HG02884 (cell line): Measurements from ENCODE around the gene TMEM212.

Experiments
- ATAC-seq: cut with Tn5 transposase; IDR thresholded peaks from one replicate; pipeline ENCODE4 v1.9.1; 2021; ENCODE audit warnings: mild to moderate bottlenecking, moderate library complexity; ENCODE audit not compliant: unreplicated experiment

TMEM212 gene

DNA sequence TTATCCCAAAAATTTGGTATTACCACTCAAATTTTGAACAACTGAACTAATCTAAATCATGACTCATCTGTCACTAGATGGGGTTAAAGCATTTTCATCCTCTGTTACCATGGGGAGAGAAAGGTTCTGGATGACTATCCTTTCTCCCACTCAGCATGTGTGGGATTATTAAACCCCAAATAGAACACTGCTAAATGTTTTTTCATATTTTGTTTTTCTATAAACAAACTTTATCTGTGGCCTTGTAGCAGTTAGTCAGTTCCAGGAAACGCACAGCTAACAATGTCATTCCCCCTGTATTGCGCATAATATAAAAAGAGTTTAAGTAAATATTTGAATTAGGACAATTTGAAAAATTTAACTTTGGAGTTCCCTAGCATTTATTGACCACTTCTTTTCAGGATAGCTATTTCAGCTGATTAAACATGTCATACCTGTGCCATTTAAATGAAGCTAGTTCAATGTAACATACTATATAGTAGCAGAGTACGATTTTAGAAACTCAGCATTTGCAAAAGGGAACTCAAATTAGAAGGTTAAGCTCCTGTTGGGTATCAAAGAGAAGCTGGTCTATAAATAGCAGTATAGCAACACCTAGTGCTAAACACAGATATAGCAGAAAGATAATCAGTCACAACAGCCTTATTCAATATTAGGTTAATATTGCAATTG lies 9.2 kb upstream of the TMEM212 start:
- ATAC-seq: no peak

DNA sequence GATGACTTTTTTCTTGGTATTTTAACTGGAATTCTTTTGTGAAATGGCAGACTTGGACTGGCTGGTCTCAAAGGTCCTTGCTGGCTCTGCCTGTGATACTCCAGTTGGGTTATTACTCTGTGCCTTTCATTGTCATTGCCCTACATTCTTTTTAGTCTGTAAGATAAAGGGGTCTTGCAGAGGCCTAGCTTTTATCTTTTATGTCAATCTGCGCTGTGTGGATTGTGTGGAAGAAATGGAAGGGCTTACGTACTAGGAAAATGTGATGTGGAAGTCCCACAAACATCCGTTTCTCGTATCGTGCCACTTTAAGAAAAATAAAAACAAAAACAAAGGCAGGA lies 8.7 kb upstream of the TMEM212 start:
- no peak for ATAC-seq

- ATAC-seq: no peak
Measured at GRCh38 chr3:171835116-171835515, 8.0 kb upstream of the TMEM212 start.

DNA sequence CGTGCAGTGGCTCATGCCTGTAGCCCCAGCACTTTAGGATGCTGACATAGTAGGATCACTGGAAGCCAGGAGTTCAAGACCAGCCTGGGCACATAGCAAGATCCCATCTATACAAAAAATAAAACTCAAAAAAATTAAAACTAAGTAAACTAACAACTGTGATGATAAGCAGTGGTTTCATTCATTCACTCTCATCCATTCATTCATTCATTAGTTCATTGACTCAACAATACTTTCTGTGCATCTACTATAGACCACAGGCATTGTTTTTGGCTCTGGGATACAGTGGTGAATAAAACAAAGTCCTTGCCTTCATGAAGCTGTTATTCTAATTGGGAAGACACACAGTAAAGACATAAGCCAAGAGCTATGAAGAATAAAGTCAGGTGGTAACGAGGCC lies 7.5 kb upstream of the TMEM212 start:
- ATAC-seq: no peak

- no peak for ATAC-seq
Measured at GRCh38 chr3:171836855-171837254, 6.3 kb upstream of the TMEM212 start.

GRCh38 chr3:171837698-171838097 lies 5.5 kb upstream of the TMEM212 start:
- no peak for ATAC-seq

- ATAC-seq: no peak
Measured at GRCh38 chr3:171838218-171838720, 4.9 kb upstream of the TMEM212 start.

DNA sequence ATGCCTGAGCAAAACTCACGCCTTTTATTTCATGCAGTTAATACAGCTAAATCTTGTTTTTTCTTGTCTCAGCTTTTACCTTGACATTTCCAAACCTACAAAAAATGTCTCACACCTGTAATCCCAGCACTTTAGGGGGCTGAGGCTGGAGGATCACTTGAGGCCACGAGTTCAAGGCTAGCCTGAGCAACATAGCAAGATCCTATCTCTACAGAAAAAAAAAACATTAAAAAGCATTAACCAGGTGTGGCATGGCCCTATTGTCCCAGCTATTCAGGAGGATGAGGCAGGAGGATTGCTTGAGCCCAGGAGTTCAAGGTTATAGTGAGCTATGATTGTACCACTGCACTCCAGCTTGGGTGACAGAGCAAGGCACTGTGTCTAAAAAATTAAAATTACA lies 3.9 kb upstream of the TMEM212 start:
- no peak for ATAC-seq

DNA sequence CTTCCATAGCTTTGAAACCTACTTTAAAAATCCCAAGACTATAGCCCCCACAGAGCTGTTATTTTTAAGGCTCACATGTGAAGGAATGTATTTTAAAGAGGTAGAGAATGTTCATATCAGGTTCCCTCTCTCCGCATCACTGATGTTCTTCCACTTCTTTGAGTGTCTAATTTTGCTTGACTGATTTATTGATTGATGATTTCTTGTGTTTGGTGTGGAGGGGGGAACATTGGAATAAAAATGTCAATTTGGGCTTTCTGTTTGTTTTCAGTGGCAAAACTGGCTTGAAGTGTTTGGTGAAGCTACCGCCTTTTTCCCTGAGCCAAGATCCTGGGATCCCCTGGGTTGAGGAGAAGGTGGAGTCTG lies 2.7 kb upstream of the TMEM212 start:
- ATAC-seq: no peak

DNA sequence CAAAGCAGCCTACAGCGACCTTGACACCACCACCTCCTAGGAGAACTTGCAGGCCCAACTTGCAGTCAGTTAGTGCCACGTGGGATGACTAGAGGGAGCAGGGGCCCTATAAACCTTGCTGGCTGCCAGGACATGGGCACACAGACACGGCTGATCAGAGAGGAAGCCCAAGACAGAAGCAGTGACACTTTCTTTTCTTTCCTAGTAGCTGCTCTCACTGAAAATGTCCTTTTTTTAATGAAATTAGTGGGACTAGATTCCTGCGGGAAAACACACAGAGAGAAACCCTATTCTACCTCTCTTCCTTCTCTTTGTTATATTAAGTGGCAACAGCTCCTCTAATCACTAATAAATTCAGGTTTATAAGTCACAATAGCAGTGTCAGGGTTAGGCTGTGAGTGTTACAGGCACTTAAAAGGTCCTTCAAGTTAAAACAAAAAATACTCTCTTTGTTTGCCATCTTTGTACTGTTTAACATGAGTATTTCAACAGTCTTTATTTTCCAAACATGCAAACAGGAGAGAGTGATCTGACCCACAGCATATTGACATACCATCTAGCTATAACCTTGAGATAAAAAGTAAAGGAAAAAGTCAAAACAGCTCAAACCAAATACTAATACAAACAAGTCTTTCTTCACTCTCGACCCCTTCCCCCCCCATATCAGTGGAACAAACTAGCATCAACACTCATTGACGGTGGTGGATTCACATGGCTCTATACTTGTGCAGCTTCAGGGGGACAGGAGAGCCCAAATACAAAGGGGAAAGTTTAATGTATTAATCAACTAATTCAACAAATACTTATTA lies 2.1 kb upstream of the TMEM212 start:
- no peak for ATAC-seq

DNA sequence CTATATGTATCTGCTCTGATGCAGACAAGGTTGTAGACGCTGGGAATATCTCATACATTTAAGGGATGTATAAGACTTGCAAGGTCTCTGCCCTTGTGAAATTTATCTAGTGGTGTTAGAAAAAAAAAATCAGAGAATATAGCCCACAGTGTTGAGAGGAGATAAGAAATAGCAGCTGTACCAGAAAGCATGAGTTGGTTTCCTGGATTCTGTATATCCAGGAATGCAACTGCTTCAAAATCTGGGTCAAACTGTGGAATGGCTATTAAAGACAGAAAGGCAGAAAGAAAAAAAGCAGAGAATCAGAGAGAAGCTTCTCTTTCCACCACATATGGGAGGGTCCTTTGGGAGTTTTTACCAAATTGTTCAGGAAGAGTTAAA lies 1.5 kb upstream of the TMEM212 start:
- ATAC-seq: no peak

DNA sequence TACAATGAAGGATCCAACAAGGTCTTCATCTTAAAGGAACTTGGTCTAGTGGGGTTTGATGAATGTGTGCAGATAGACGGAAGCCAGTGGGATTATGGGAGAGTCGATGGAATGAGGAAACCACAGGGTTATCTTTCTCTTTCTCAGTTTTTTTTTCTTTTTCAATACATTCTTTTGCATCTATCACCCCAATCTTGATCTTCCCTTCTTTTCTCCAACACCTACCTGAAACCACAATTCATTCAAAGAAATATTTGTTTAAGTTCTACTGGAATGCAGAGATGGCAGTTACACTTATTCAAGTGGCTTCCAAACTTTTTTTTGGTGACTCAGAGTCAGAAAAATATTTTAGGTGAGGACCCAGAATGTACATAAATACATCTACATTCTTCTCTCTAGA lies 1.7 kb downstream of the TMEM212 start:
- ATAC-seq: no peak

- ATAC-seq: no peak
Measured at GRCh38 chr3:171845481-171846284, 2.5 kb downstream of the TMEM212 start.

GRCh38 chr3:171846597-171846996 lies 3.4 kb downstream of the TMEM212 start:
- peak; percentile 98 for ATAC-seq

DNA sequence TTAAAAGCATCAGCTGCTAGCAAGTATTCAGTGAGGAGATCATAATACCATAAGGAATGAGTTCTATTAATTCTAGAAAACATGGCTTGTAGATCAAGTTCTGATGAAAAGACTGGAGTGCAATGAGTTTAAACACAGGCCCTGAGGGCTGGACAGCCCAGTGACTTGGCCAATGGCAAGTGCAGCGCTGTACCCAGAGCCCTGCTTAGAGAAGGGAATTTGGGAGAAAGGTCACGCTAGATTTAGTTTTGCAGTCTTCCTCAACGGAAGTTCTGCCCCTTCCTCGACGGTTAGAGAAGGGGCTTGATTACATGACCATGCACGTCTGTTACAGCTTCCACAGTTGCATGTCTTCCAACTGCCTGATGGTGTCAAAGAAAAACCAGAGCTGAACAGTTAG lies 4.0 kb downstream of the TMEM212 start:
- no peak for ATAC-seq

DNA sequence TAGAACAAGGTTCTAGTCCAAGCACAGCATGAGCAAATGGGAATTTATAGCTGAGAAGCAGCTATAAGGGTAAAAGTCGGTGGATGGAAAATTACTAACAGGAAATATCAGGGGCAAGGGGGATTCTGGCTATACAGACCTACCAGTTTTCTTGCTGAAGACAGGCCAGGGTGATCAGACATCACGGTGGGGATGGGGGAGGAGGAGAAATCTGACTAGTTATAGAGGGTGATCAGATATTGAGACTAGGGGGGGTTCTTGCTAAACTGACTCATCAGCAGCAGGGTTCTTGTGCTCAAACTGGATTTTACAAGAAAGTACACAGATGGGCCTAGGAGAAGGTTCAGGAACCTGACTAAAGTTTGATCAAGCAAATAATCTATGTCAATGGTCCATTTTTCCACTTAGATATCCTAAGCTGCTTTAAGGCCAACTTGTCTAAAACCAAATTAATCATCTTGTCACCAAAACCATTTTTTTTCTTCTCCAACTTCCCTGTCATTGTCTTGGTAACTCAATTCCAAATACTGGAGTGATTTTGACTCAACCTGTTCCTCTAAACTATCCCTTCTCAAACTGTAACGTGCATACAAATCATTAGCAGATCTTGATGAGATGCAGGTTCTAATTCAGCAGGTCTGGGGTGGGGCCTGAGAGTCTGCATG lies 4.6 kb downstream of the TMEM212 start:
- no peak for ATAC-seq

GRCh38 chr3:171849617-171850319 lies 6.6 kb downstream of the TMEM212 start:
- no peak for ATAC-seq

DNA sequence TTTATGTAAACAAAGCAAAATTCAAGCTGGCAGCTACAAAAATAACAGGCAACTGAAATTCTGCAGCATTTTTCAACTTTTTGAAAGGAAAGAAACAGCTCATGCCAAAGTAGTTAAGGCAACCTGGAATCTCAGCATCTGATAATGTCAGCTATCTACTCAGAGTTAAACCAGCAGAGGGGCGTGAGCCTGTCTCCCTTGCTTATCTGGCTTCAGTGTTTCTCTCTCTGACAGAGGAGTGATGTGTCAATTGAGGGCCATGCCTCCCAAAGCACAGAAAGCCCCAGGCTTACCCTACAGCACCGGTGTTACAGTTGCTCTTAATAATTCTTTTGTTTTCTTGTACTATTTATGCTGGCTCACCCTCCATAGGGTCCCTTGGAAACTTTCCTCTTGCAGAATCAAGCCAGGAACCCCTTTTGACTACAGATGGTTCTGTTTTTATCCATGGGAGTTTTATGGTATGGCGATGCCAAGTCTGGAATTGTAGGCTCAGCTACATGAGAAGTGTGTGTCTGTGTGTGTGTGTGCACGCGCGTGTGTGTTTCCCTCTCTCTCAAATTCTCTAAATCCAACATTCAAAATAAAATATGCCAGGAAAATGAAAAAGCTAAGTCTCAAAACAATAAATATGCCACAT lies 7.3 kb downstream of the TMEM212 start:
- no peak for ATAC-seq

DNA sequence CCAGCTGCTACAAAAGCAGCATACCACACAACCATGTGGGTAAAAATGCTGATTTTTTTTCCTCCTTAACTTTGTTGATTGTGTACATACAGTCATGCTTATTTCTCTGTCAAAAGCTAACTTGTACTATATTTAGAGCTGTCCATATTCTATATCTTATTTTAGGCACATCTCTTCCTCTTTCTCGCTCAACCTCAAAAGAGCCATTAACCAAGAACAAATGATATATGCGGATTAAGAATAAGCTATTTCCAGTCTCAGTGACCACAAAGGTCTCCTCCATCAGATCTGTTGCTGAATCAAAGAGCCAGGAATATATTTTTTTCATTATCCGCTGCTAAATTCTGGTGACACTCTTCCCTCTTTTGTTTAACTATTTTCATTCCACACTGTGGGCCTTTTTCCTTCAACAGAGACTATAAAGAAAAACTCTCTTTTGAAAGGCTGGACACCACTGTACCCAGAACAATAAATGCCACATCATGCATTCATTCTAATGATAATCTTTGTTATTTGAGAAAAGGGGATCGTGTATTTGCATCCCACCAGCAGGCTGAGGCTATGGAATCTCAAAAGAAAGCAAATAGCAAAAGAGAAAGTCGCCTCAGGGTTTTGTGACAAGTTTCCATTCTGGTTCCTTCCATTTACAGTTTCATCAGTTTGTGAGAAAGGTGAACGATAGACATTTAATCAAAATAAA lies 8.0 kb downstream of the TMEM212 start:
- ATAC-seq: no peak

DNA sequence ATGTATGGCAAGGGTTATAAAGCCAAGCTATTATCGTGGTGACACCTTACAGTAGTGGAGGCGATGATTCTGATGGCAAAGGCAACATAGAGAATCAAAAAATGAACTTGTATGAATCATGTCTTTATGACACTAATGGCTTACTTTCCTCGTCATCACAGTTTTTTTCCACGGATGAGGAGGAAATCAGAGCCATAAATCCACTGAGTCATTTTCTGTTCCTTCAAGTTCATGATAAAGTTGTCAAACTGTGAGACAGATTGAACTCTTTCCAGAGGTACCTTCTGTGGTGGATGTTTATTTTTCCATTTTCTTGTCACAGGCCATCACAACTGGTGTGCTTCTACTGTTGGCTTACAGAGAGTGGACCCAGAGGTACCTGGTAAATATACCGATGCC lies 8.5 kb downstream of the TMEM212 start:
- ATAC-seq: no peak
